BJ (cell line): Measurements from ENCODE around the gene MRPL2. TPM values are rescaled to one million over a fixed set of nuclear protein-coding genes. Genes with fewer than 3 reads are reported as not detected.

ENCODE experiments used
- CTCF ChIA-PET: fragments of 350-600 bp; formaldehyde crosslinking; extraction: SDS; loops from one replicate; lab custom pipeline; 2021; ENCODE audit warnings: antibody characterized with exemption, inconsistent platforms; lab: Yijun Ruan, JAX
- POLR2A ChIA-PET: fragments of 300-600 bp; sonication (Branson Sonifier 250); formaldehyde crosslinking; extraction: SDS; loops from one replicate; lab custom pipeline; 2021; ENCODE audit warnings: antibody characterized with exemption; lab: Charles Lee
- DNase-seq: peaks from one replicate; pipeline ENCODE4 v3.0.0-alpha.2; 2011; ENCODE audit warnings: low read depth
- H3K27me3 ChIP-seq: 2 replicates; pipeline ENCODE4 v1.6.0; 2011; ENCODE audit warnings: low read length; ENCODE audit not compliant: control insufficient read depth, insufficient read depth
- H3K36me3 ChIP-seq: 2 replicates; pipeline ENCODE4 v1.5.1; 2011; ENCODE audit warnings: low read length; ENCODE audit not compliant: control insufficient read depth, insufficient read depth
- H3K4me3 ChIP-seq: 2 replicates; pipeline ENCODE4 v1.5.1; 2011; ENCODE audit warnings: low read depth, mild to moderate bottlenecking, control low read depth, low read length
- CTCF ChIP-seq: IDR thresholded peaks from 2 replicates; pipeline ENCODE4 v1.5.1; 2011; ENCODE audit warnings: low read depth, mild to moderate bottlenecking, control low read depth, inconsistent platforms, low read length, moderate library complexity; ENCODE audit not compliant: insufficient read depth
- polyA plus RNA-seq: library from polyadenylated mRNA; depleted of rRNA; stranded (reverse); fragments of >200 nt; gene quantifications from 2 replicates; pipeline ENCODE4 v1.2.3, GENCODE V29; 2011

MRPL2 gene
- polyA plus RNA-seq, 1 experiment = 22.8 TPM

GRCh38 chr6:43093436-43094289, 34.4 kb upstream of the MRPL2 start:
- peak; percentile 62 for DNase-seq
- H3K4me3 ChIP-seq = peak overlapping the region; percentile 4; the same call in 1 of the 2 replicates
- POLR2A ChIA-PET = no interaction called here

GRCh38 chr6:43092635-43093034, 33.4 kb upstream of the MRPL2 start:
- H3K27me3 ChIP-seq = no peaks in the 10 kb centered on the region
- CTCF ChIA-PET = interaction anchor here (0.9 kb wide), 1 partner anchor 11 kb away, joined by 3 read pairs; no protein-coding TSS in a partner anchor
- no peak overlapping the region for H3K4me3 ChIP-seq
- no peak for TF ChIP-seq CTCF
- POLR2A ChIA-PET = no interaction called here
- H3K36me3 ChIP-seq = no peaks in the 10 kb centered on the region
- DNase-seq = no peak

More at GRCh38 chr6:43093436-43094289, 34.4 kb upstream of the MRPL2 start:
- CTCF ChIA-PET = interaction anchor here (0.6 kb wide), 1 partner anchor 78 kb away, joined by 5 read pairs; no protein-coding TSS in a partner anchor
- H3K36me3 ChIP-seq = no peaks in the 10 kb centered on the region
- H3K27me3 ChIP-seq = no peaks in the 10 kb centered on the region
- TF ChIP-seq CTCF = no peak

- CTCF ChIA-PET = interaction anchor here (0.9 kb wide), 1 partner anchor 10 kb away, joined by 3 read pairs; no protein-coding TSS in a partner anchor
Observed at GRCh38 chr6:43091436-43091991, 32.3 kb upstream of the MRPL2 start.

GRCh38 chr6:43091020-43091419, 31.8 kb upstream of the MRPL2 start:
- DNase-seq = no peak
- no peak overlapping the region for H3K4me3 ChIP-seq
- ChIA-PET CTCF (interaction anchor here (1.9 kb wide), 1 partner anchor 38 kb away, joined by 8 read pairs; no protein-coding TSS in a partner anchor), POLR2A (no interaction called here)
- TF ChIP-seq CTCF = no peak
- H3K27me3 ChIP-seq = no peaks in the 10 kb centered on the region
- H3K36me3 ChIP-seq = no peaks in the 10 kb centered on the region

More at GRCh38 chr6:43091436-43091991, 32.3 kb upstream of the MRPL2 start:
- Histone ChIP-seq H3K4me3 (no peak overlapping the region), H3K36me3 (no peaks in the 10 kb centered on the region), H3K27me3 (no peaks in the 10 kb centered on the region)
- DNase-seq = no peak
- POLR2A ChIA-PET = no interaction called here
- TF ChIP-seq CTCF = no peak

GRCh38 chr6:43090559-43090956, 31.3 kb upstream of the MRPL2 start:
- no peaks in the 10 kb centered on the region for H3K36me3 ChIP-seq
- no peaks in the 10 kb centered on the region for H3K27me3 ChIP-seq
- H3K4me3 ChIP-seq = no peak overlapping the region
- ChIA-PET POLR2A (no interaction called here), CTCF (interaction anchor here (1.9 kb wide), 1 partner anchor 39 kb away, joined by 8 read pairs; no protein-coding TSS in a partner anchor)
- no peak for TF ChIP-seq CTCF
- DNase-seq = no peak
